HG03175 (cell line): ENCODE data around the gene MYCT1.

Experiments used
- ATAC-seq: cut with Tn5 transposase; IDR thresholded peaks from one replicate; pipeline ENCODE4 v1.9.1; 2021; ENCODE audit warnings: mild to moderate bottlenecking, moderate library complexity; ENCODE audit not compliant: unreplicated experiment

Gene MYCT1

DNA sequence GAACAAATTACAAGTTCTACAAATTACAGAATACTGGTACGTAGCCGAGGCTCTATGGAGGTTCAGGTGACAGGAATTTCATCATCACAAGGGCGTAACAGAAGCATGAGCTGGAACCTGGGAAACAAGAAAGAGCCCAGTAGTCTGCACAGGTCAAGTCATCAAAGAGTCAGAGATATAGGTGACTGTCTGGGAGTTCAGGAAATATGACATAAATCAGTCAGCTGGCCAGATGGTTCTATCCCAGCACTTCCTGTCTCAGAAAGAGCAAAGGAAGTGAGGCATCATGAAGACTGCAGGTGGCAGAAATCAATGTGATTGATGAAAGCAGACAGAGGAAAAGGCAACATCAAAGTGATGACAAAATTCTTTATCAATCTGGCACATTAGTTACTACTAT, 23.3 kb downstream of the MYCT1 start:
- no peak for ATAC-seq

- no peak for ATAC-seq
Observed at GRCh38 chr6:152721956-152722355, 24.3 kb downstream of the MYCT1 start.

DNA sequence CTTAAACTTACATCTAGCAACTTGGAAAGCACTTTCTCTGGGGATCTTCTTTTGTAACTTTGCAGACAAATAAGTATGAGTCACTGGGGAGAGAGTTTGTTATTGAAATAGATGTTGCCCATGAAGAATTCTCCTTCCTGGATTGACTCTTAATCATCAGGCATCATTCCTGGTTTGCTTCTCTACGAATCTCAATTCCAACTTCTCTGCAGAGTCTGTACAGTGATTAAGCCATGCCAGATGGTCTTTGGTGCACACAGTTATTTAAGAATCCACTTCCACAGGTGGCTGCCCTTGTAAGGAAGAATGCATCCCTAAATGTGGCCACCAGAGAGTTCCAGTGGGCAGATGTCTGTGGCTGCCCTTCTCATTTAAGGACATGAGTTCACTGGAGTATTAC, 25.7 kb downstream of the MYCT1 start:
- ATAC-seq = no peak

- ATAC-seq = no peak
Observed at GRCh38 chr6:152726313-152726712, 28.6 kb downstream of the MYCT1 start.

GRCh38 chr6:152727507-152727906, 29.8 kb downstream of the MYCT1 start:
- no peak for ATAC-seq

DNA sequence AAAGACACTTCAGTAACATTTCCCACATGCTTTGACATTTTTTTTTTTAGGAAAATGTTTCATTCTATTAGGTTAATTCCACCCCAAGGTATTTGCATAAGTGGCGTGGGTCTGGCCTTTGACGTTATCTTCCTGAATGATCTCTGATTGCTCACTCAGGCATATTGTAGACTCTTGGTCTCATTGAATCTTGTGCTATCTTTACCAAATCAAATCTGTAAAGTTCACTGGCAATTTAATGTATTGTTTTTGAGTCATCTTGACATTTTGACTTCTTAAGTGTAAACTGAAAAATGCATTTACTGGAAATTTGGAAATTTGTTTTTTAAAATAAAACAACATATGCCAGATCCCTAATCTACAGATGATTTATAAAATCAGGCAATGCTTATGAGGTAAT, 36.9 kb downstream of the MYCT1 start:
- no peak for ATAC-seq

- ATAC-seq = no peak
Observed at GRCh38 chr6:152736687-152737273, 39.1 kb downstream of the MYCT1 start.

DNA sequence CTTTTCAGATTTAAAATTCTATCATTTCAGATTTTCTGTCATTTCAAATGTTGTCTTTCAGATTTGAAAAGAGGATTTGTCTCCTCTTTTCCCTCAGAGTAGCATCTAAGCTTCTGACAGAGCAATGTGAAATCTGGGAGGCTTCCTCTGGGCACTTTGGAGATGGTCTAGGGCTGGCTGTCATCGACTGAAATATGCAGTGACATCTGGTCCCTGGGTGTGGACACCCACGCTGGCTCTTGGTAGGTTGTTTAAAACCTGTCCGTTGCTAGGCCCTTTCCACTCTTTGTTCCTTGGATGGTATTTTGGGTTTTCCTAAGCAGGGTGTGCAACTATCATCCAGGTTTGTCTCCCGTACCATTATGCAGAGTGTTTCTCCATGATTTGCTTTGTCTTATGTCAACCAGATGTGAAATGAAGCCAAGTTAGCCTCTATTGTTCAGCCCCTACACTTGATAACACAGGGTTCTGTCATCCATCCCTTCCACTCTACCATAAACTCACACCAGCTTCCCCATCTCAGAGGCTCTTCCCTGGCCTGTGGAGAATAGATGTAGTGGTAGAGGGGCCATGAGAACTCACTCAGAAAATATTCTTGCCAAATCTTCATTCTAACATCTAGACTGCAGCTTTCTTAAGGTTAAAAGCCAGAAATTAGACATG, 47.9 kb downstream of the MYCT1 start:
- no peak for ATAC-seq

DNA sequence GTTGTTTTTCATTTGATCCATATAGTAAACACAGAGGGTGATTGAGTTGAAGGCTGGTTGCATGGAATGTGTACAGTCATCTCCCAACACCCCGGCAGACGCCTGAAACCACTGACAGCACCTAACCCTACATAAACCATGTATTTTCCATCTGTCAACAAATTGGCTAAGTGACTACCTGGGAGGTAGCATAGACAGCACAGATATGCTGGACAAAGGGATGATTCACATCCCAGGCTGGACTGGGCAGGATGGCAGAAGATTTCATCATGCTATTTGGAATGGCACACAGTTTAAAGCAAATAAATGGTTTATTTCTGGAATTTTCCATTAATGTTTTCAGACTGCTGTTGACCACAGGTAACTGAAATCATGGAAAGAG, 48.5 kb downstream of the MYCT1 start:
- ATAC-seq = no peak

- no peak for ATAC-seq
Observed at GRCh38 chr6:152748843-152749242, 51.1 kb downstream of the MYCT1 start.

DNA sequence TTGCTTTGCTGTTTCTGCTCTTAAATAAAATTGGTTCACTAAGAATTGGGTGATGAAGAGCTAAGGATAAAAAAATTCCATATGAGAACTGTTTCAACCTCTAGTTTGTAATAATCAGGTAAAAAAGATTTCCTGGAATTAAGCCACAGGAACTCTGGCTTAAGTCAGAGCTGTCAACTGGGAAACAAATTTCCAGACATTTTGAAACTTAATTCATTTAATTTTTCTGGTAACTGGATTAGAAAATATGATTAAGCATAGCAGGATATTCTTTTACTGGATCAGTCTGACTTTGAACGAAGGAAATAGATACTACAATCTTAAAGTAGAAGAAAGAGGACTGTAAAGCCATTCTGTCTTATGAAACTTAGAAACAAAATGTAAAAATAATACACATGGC, 51.6 kb downstream of the MYCT1 start:
- ATAC-seq = no peak

DNA sequence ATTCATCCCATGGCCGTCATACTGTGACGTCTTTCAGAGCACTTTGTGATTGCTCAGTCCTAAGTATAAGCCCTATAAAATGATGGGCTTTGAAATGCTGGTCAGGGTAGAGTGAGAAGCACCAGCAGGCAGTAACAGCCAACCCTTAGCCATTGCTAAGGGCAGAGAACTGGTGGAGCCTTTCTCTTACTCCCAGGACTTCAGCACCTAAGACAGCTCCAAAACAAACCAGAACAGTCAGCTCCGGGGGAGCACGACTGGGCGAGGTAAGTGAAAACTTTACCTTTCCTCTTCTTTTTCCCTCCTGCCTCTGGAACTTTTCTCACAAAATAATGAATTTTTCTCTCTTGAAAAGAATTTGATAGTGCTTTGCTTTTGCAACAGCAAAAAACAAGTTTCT, 53.0 kb downstream of the MYCT1 start, which contains the start of gene VIP:
TSS of gene VIP (plus strand) at position 104 of the 400 bp plus-strand sequence. CDS start 1,381 bp downstream, outside the sequence.
- no peak for ATAC-seq

DNA sequence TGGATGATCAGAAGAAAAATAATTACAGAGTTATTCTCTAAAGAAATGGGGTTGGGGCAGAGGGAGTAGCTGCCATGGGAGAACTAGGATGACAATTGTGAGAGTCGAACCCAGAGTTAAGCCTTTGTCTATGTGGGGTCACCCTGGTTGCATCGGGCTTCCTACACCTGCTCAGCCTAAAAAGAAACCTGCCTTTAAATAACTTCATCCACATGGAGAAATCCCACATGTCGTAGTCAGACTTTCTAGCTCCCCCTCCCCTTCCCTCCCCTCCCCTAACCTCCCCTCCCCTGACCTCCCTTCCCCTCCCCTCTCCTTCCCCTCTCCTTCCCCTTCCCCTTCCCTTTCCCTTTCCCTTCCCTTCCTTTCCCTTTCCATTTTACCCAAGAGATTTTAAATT, 67.6 kb downstream of the MYCT1 start:
- ATAC-seq = no peak

DNA sequence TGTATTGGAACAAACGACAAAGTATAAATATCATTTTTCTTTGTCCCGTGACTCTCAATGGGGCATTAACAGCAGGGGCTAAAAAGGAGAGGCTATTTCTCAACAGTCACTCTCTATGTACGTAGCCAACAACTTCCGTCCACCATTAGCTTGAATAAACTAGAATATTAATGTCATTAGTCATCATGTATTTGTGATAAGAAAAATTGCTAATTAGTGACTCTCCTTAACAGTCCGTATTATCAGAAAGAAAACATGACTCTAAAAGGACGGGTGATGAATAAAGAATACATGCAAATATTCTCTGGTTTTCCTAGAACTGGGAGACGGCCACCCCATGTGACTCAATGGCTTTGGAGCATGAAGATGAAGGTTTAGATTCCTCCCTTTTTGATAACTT, 71.5 kb downstream of the MYCT1 start:
- no peak for ATAC-seq

DNA sequence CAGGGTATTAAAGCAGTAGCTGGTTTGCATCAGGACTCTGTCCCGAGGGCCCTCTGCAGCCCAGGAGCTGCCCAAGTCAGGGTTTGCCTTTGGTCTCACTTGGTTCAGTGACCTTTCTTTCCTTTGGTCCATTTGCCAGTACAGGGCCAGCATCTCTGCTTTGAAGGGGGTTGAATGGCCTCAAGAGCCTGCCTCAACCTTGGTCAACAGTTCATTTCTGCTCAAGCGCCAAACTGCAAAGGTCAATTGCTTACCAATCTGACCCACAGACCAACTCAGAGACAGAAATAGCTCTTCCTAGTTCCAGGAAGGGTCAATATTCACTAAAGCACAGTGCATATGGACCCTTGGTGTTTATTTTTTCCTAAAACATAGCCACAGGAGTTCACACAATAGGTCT, 72.3 kb downstream of the MYCT1 start:
- no peak for ATAC-seq

- no peak for ATAC-seq
Observed at GRCh38 chr6:152771061-152771687, 73.5 kb downstream of the MYCT1 start.
